T-cell (primary cell): ENCODE results near the gene DSCAML1. TPM values are rescaled to one million over a fixed set of nuclear protein-coding genes. Genes with fewer than 3 reads are reported as not detected.

Experiments used
- ATAC-seq, 4 experiments: fragments of 200-7000 bp in 3 of 4; fragments of 150-1000 bp in 1 of 4; cut with Tn5 transposase; replicated peaks in 1 of 4; 1 replicate in 3 of 4; 2 replicates in 1 of 4; pipeline ENCODE4 v1.10.0; 2021; ENCODE audit warnings: moderate library complexity in 3 of 4, mild to moderate bottlenecking in 2 of 4, moderate number of reproducible peaks in 1 of 4
- CTCF ChIA-PET, 2 donors: fragments of 300-600 bp; sonication (Branson Sonifier 250); formaldehyde crosslinking; loops; one replicate each; lab custom pipeline; 2022; ENCODE audit warnings: antibody characterized with exemption in 2 of 2; lab: Charles Lee
- POLR2A ChIA-PET, 2 donors: fragments of 300-600 bp; sonication (Branson Sonifier 250); formaldehyde crosslinking; loops; one replicate each; lab custom pipeline; 2022; ENCODE audit warnings: antibody characterized with exemption in 2 of 2; lab: Charles Lee
- DNase-seq, 35 experiments: peaks; one replicate each; pipeline versions ENCODE4 v3.0.0 to v3.0.0-alpha.2; 2013 to 2023
- H3K27ac ChIP-seq: one replicate; pipeline ENCODE4 v1.5.1; 2013; ENCODE audit warnings: low read length
- H3K27me3 ChIP-seq, 2 experiments: replicated peaks in 1 of 2; 1 replicate in 1 of 2; 2 replicates in 1 of 2; pipeline versions ENCODE4 v1.6.1 to v1.7.0; 2013; ENCODE audit warnings: low read length in 1 of 2, mixed read lengths in 1 of 2; ENCODE audit not compliant: control insufficient read depth in 2 of 2, insufficient read depth in 2 of 2; ENCODE audit errors: extremely low read depth in 1 of 2
- H3K36me3 ChIP-seq, 2 donors: 1 replicate in 1 of 2; 2 replicates in 1 of 2; pipeline versions ENCODE4 v1.6.1 to v1.7.0; 2013; ENCODE audit warnings: low read length in 1 of 2; ENCODE audit not compliant: control insufficient read depth in 2 of 2, insufficient read depth in 1 of 2; ENCODE audit errors: extremely low read depth in 1 of 2
- H3K4me1 ChIP-seq, 2 experiments: 1 replicate in 1 of 2; 2 replicates in 1 of 2; pipeline versions ENCODE4 v1.6.1 to v1.7.0; 2013; ENCODE audit warnings: low read length in 2 of 2, mixed read lengths in 1 of 2; ENCODE audit not compliant: insufficient read depth in 2 of 2, control insufficient read depth in 1 of 2; ENCODE audit errors: extremely low read depth in 1 of 2
- H3K4me3 ChIP-seq, 2 donors: 1 replicate in 1 of 2; 2 replicates in 1 of 2; pipeline versions ENCODE4 v1.5.1 to v1.7.0; 2013; ENCODE audit warnings: mild to moderate bottlenecking in 2 of 2, low read length in 1 of 2, moderate library complexity in 1 of 2; ENCODE audit not compliant: control insufficient read depth in 1 of 2; ENCODE audit errors: extremely low read depth in 1 of 2
- H3K9me3 ChIP-seq: 2 replicates; pipeline ENCODE4 v1.7.0; 2013
- H3K27ac Mint-ChIP-seq, 2 donors: one replicate each; pipeline ENCODE4 v1.8.0; 2020 to 2021; ENCODE audit warnings: mild to moderate bottlenecking in 2 of 2, mixed read lengths in 2 of 2
- H3K27me3 Mint-ChIP-seq, 2 donors: one replicate each; pipeline ENCODE4 v1.8.0; 2021 to 2022; ENCODE audit warnings: mixed read lengths in 2 of 2
- H3K36me3 Mint-ChIP-seq: one replicate; pipeline ENCODE4 v1.8.0; 2021; ENCODE audit warnings: mixed read lengths
- H3K4me1 Mint-ChIP-seq, 3 donors: one replicate each; pipeline ENCODE4 v1.8.0; 2020 to 2022; ENCODE audit warnings: mixed read lengths in 3 of 3, mild to moderate bottlenecking in 1 of 3
- H3K4me3 Mint-ChIP-seq, 3 donors: one replicate each; pipeline ENCODE4 v1.8.0; 2020 to 2022; ENCODE audit warnings: mild to moderate bottlenecking in 3 of 3, mixed read lengths in 3 of 3, moderate library complexity in 3 of 3
- H3K9me3 Mint-ChIP-seq, 3 donors: one replicate each; pipeline ENCODE4 v1.8.0; 2020 to 2022; ENCODE audit warnings: mixed read lengths in 3 of 3
- WGBS: methylation state at CpG from one replicate; pipeline ENCODE4 v1.1.5; 2013; ENCODE audit warnings: missing lambda C conversion rate; ENCODE audit not compliant: insufficient coverage; 5-methylcytosine and 5-hydroxymethylcytosine counted together
- total RNA-seq, 35 experiments: library from RNA in 6 of 35; stranded (reverse) in 6 of 35; fragments of 120-200 nt in 1 of 35; gene quantifications; one replicate each; pipeline versions ENCODE4 v1.2.1 to v1.2.4 and lab custom pipeline; 2013 to 2026

The DSCAML1 gene
- total RNA-seq, 5 donors from 2014 or later (not counting 1 experiment from before 2014, with no cell fraction given), result 0.15 to 2.4 (median 0.96) TPM

- no peak overlapping the region for H3K27ac Mint-ChIP-seq
- no peak overlapping the region for H3K4me3 ChIP-seq
- H3K36me3 Mint-ChIP-seq, result no peaks in the 10 kb centered on the region
- no peaks in the 10 kb centered on the region for H3K4me1 ChIP-seq
- H3K36me3 ChIP-seq, result no peaks in the 10 kb centered on the region
- no peaks in the 10 kb centered on the region for H3K9me3 Mint-ChIP-seq
- peaks cover 27 to 49% of the 10 kb centered on the region in 2 donors for H3K27me3 Mint-ChIP-seq
- CTCF ChIA-PET, result no interaction called here
- no CpG with 5 or more reads among the region's 12 CpGs for WGBS
- H3K4me1 Mint-ChIP-seq, result peaks cover 4 to 7% (median 6%) of the 10 kb centered on the region in 3 donors
- H3K27ac ChIP-seq, result no peak overlapping the region
- H3K27me3 ChIP-seq, result peaks cover 0 to 36% of the 10 kb centered on the region in 2 experiments
- no peak for DNase-seq
- no peak overlapping the region for H3K4me3 Mint-ChIP-seq
- POLR2A ChIA-PET, result no interaction called here
- H3K9me3 ChIP-seq, result no peaks in the 10 kb centered on the region
- ATAC-seq, result no peak
These were observed 90.6 kb downstream of the DSCAML1 start for GRCh38 chr11:117706322-117706814.

- POLR2A ChIA-PET, result interaction anchor here in 1 of 2 donors (0.5 kb wide), 1 partner anchor 334 kb away, joined by 3 read pairs; no protein-coding TSS in a partner anchor
- no peaks in the 10 kb centered on the region for H3K4me1 ChIP-seq
- H3K27ac ChIP-seq, result no peak overlapping the region
- ATAC-seq, result no peak
- no peak overlapping the region for H3K4me3 ChIP-seq
- no peaks in the 10 kb centered on the region for H3K9me3 ChIP-seq
- H3K4me3 Mint-ChIP-seq, result no peak overlapping the region
- no peaks in the 10 kb centered on the region for H3K36me3 ChIP-seq
- H3K27ac Mint-ChIP-seq, result no peak overlapping the region
- peaks cover 28 to 49% of the 10 kb centered on the region in 2 donors for H3K27me3 Mint-ChIP-seq
- H3K27me3 ChIP-seq, result peaks cover 0 to 37% of the 10 kb centered on the region in 2 experiments
- WGBS, result 87% methylated on average over 3 of the region's 6 CpGs
- H3K36me3 Mint-ChIP-seq, result no peaks in the 10 kb centered on the region
- CTCF ChIA-PET, result no interaction called here
- no peaks in the 10 kb centered on the region for H3K9me3 Mint-ChIP-seq
- DNase-seq, result no peak
- H3K4me1 Mint-ChIP-seq, result peaks cover 4 to 7% (median 6%) of the 10 kb centered on the region in 3 donors
These were observed 91.2 kb downstream of the DSCAML1 start for GRCh38 chr11:117705866-117706265.

- peaks cover 4 to 7% (median 6%) of the 10 kb centered on the region in 3 donors for H3K4me1 Mint-ChIP-seq
- WGBS, result 88% methylated on average over 17 of the region's 24 CpGs
- CTCF ChIA-PET, result no interaction called here
- H3K27ac Mint-ChIP-seq, result no peak overlapping the region
- H3K36me3 Mint-ChIP-seq, result no peaks in the 10 kb centered on the region
- Histone ChIP-seq H3K4me3 (no peak overlapping the region), H3K36me3 (no peaks in the 10 kb centered on the region), H3K9me3 (no peaks in the 10 kb centered on the region), H3K27me3 (peaks cover 0 to 43% of the 10 kb centered on the region in 2 experiments), H3K27ac (no peak overlapping the region), H3K4me1 (no peaks in the 10 kb centered on the region)
- H3K27me3 Mint-ChIP-seq, result peaks cover 25 to 47% of the 10 kb centered on the region in 2 donors
- no peaks in the 10 kb centered on the region for H3K9me3 Mint-ChIP-seq
- POLR2A ChIA-PET, result no interaction called here
- no peak for DNase-seq
- no peak for ATAC-seq
- no peak overlapping the region for H3K4me3 Mint-ChIP-seq
These were observed 92.5 kb downstream of the DSCAML1 start for GRCh38 chr11:117704395-117705100.

- POLR2A ChIA-PET, result interaction anchor here in 1 of 2 donors (0.5 kb wide), 1 partner anchor 19 kb away, joined by 6 read pairs; no protein-coding TSS in a partner anchor
- Mint-ChIP-seq H3K4me3 (no peak overlapping the region), H3K27ac (no peak overlapping the region), H3K36me3 (no peaks in the 10 kb centered on the region), H3K27me3 (peaks cover 25 to 47% of the 10 kb centered on the region in 2 donors), H3K4me1 (peaks cover 4 to 7% (median 6%) of the 10 kb centered on the region in 3 donors), H3K9me3 (no peaks in the 10 kb centered on the region)
- ATAC-seq (no peak), DNase-seq (no peak)
- H3K36me3 ChIP-seq, result no peaks in the 10 kb centered on the region
- no peak overlapping the region for H3K4me3 ChIP-seq
- no peaks in the 10 kb centered on the region for H3K9me3 ChIP-seq
- WGBS, result 79% methylated on average over 5 of the region's 7 CpGs
- no peak overlapping the region for H3K27ac ChIP-seq
- peaks cover 0 to 52% of the 10 kb centered on the region in 2 experiments for H3K27me3 ChIP-seq
- H3K4me1 ChIP-seq, result no peaks in the 10 kb centered on the region
- CTCF ChIA-PET, result interaction anchor here in 1 of 2 donors (0.6 kb wide), 1 partner anchor 13 kb away, joined by 3 read pairs; no protein-coding TSS in a partner anchor
These were observed 93.9 kb downstream of the DSCAML1 start for GRCh38 chr11:117702946-117703598.

GRCh38 chr11:117701781-117702180 is 95.2 kb downstream of the DSCAML1 start:
- no peak overlapping the region for H3K27ac ChIP-seq
- peaks cover 0 to 46% of the 10 kb centered on the region in 2 experiments for H3K27me3 ChIP-seq
- H3K36me3 ChIP-seq, result no peaks in the 10 kb centered on the region
- Mint-ChIP-seq H3K4me1 (peaks cover 4 to 7% (median 6%) of the 10 kb centered on the region in 3 donors), H3K27me3 (peaks cover 25 to 43% of the 10 kb centered on the region in 2 donors), H3K36me3 (no peaks in the 10 kb centered on the region), H3K27ac (no peak overlapping the region), H3K4me3 (no peak overlapping the region), H3K9me3 (no peaks in the 10 kb centered on the region)
- ChIA-PET CTCF (no interaction called here), POLR2A (no interaction called here)
- H3K4me3 ChIP-seq, result no peak overlapping the region
- ATAC-seq (no peak), DNase-seq (no peak)
- no peaks in the 10 kb centered on the region for H3K9me3 ChIP-seq
- WGBS, result 19% methylated on average over 9 of the region's 9 CpGs
- no peaks in the 10 kb centered on the region for H3K4me1 ChIP-seq

DNA sequence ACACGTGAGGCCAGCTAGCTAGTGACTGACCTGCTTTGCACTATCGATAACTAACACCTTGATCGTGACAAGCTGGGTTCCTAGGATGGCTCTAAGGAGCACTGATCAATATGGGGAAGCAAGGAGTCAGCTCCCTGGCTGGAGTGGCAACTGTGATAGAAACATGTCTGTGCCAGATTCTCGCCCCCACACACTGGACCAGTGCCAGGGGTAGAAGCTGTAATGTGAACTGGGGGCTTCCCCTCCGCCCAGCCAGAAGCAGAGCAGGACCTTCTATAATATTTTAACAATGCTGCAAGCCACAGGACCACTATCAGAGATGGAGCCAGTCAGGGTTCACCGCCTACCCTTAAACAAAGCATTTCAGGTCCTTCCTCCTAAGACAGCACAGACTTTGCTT is 96.5 kb downstream of the DSCAML1 start:
- no peak for ATAC-seq
- peaks cover 21 to 43% of the 10 kb centered on the region in 2 donors for H3K27me3 Mint-ChIP-seq
- no peaks in the 10 kb centered on the region for H3K9me3 ChIP-seq
- H3K4me3 Mint-ChIP-seq, result no peak overlapping the region
- H3K4me1 ChIP-seq, result no peaks in the 10 kb centered on the region
- H3K27me3 ChIP-seq, result peaks cover 0 to 44% of the 10 kb centered on the region in 2 experiments
- H3K36me3 Mint-ChIP-seq, result no peaks in the 10 kb centered on the region
- DNase-seq, result no peak
- H3K27ac ChIP-seq, result no peak overlapping the region
- H3K4me3 ChIP-seq, result no peak overlapping the region
- 83% methylated on average over 3 of the region's 6 CpGs for WGBS
- H3K4me1 Mint-ChIP-seq, result peaks cover 4 to 7% (median 6%) of the 10 kb centered on the region in 3 donors
- ChIA-PET CTCF (no interaction called here), POLR2A (no interaction called here)
- H3K36me3 ChIP-seq, result no peaks in the 10 kb centered on the region
- H3K9me3 Mint-ChIP-seq, result no peaks in the 10 kb centered on the region
- H3K27ac Mint-ChIP-seq, result no peak overlapping the region
